SK-N-SH (cell line): Measurements from ENCODE around the gene TRPM3. TPM values are rescaled to one million over a fixed set of nuclear protein-coding genes. Genes with fewer than 3 reads are reported as not detected.

ENCODE experiments used
- CTCF ChIA-PET: fragments of 300-600, 350-600 bp; formaldehyde crosslinking; extraction: SDS; loops from one replicate; lab custom pipeline; 2021; lab: Yijun Ruan, JAX
- POLR2A ChIA-PET: fragments of 350-600 bp; sonication (Branson Sonifier 250); formaldehyde crosslinking; extraction: SDS; loops from one replicate; lab custom pipeline; 2020; ENCODE audit warnings: antibody characterized with exemption, inconsistent platforms; lab: Yijun Ruan, JAX
- DNase-seq: peaks from one replicate; pipeline ENCODE4 v3.0.0; 2012
- H2AFZ ChIP-seq: fragments of 200-600 bp; sonication (generic); 2 replicates; pipeline ENCODE4 v1.8.1; 2016; ENCODE audit warnings: antibody characterized with exemption, mild to moderate bottlenecking, low read depth
- H3F3A ChIP-seq: fragments of 200-600 bp; sonication (generic); replicated peaks from 2 replicates; pipeline ENCODE3; 2016; ENCODE audit warnings: antibody characterized with exemption, mild to moderate bottlenecking; ENCODE audit not compliant: insufficient read depth
- H3K27ac ChIP-seq, 2 experiments: fragments of 200-500 bp in 1 of 2; fragments of 200-600 bp in 1 of 2; sonication (Bioruptor generic) in 1 of 2; sonication (generic), shearing (Covaris generic) in 1 of 2; 2 replicates each; pipeline versions ENCODE4 v1.5.1 to v1.6.1; 2014 to 2016; ENCODE audit warnings: low read depth in 2 of 2, inconsistent platforms in 1 of 2, low read length in 1 of 2, mild to moderate bottlenecking in 1 of 2, mixed read lengths in 1 of 2
- H3K27me3 ChIP-seq: fragments of 200-600 bp; sonication (generic), shearing (Covaris generic); 2 replicates; pipeline ENCODE4 v1.6.1; 2016; ENCODE audit warnings: mixed run types; ENCODE audit not compliant: insufficient read depth
- H3K36me3 ChIP-seq, 2 experiments: fragments of 200-500 bp in 1 of 2; fragments of 200-600 bp in 1 of 2; sonication (Bioruptor generic) in 1 of 2; sonication (generic) in 1 of 2; replicated peaks in 1 of 2; 2 replicates each; pipeline versions ENCODE3 to v1.5.1; 2014 to 2016; ENCODE audit warnings: low read length in 1 of 2, mild to moderate bottlenecking in 1 of 2; ENCODE audit not compliant: insufficient read depth in 2 of 2, control insufficient read depth in 1 of 2
- H3K4me1 ChIP-seq, 2 experiments: fragments of 200-500 bp in 1 of 2; fragments of 200-600 bp in 1 of 2; sonication (Bioruptor generic) in 1 of 2; sonication (generic), shearing (Covaris generic) in 1 of 2; 2 replicates each; pipeline versions ENCODE4 v1.5.1 to v1.6.1; 2014 to 2016; ENCODE audit warnings: low read depth in 1 of 2, low read length in 1 of 2, mixed run types in 1 of 2; ENCODE audit not compliant: insufficient read depth in 2 of 2, control insufficient read depth in 1 of 2
- H3K4me2 ChIP-seq: fragments of 200-600 bp; sonication (generic), shearing (Covaris generic); 2 replicates; pipeline ENCODE4 v1.6.1; 2017; ENCODE audit warnings: mixed run types
- H3K4me3 ChIP-seq, 2 experiments: fragments of 200-500 bp in 1 of 2; fragments of 200-600 bp in 1 of 2; sonication (Bioruptor generic) in 1 of 2; sonication (generic), shearing (Covaris generic) in 1 of 2; 2 replicates each; pipeline versions ENCODE4 v1.5.1 to v1.8.1; 2014 to 2016; ENCODE audit warnings: low read depth in 2 of 2, inconsistent platforms in 1 of 2, low read length in 1 of 2, mild to moderate bottlenecking in 1 of 2, mixed read lengths in 1 of 2, moderate library complexity in 1 of 2
- H3K79me2 ChIP-seq: fragments of 200-600 bp; sonication (generic); 2 replicates; pipeline ENCODE4 v1.8.1; 2017; ENCODE audit warnings: mild to moderate bottlenecking; ENCODE audit not compliant: insufficient read depth
- H3K9ac ChIP-seq: fragments of 200-600 bp; sonication (generic); 2 replicates; pipeline ENCODE4 v1.6.1; 2017; ENCODE audit warnings: mixed run types
- H3K9me2 ChIP-seq: fragments of 200-600 bp; sonication (generic); 2 replicates; pipeline ENCODE4 v1.6.1; 2017; ENCODE audit warnings: mixed run types
- H3K9me3 ChIP-seq: fragments of 200-600 bp; sonication (generic); 2 replicates; pipeline ENCODE4 v1.6.1; 2017; ENCODE audit warnings: mixed run types, mild to moderate bottlenecking, moderate library complexity
- H4K20me1 ChIP-seq: fragments of 200-600 bp; sonication (generic); 2 replicates; pipeline ENCODE4 v1.6.1; 2017; ENCODE audit warnings: mild to moderate bottlenecking, mixed run types; ENCODE audit not compliant: insufficient read depth
- CHD2 ChIP-seq: fragments of 150-350 bp; IDR thresholded peaks from 2 replicates; pipeline ENCODE4 v1.6.1; 2018; ENCODE audit warnings: low read length; ENCODE audit not compliant: partially characterized antibody
- CTCF ChIP-seq: fragments of 200-600 bp; sonication (generic); IDR thresholded peaks from 2 replicates; pipeline ENCODE4 v1.6.1; 2017; ENCODE audit warnings: antibody characterized with exemption, mild to moderate bottlenecking, moderate library complexity
- ELF1 ChIP-seq: IDR thresholded peaks from 2 replicates; pipeline ENCODE4 v1.4.0; 2012
- EP300 ChIP-seq, 2 experiments: IDR thresholded peaks; 2 replicates each; pipeline versions ENCODE4 v1.4.0 to v1.6.1; 2012; ENCODE audit warnings: borderline replicate concordance in 1 of 2, low read depth in 1 of 2, low read length in 1 of 2
- FOSL2 ChIP-seq: IDR thresholded peaks from 2 replicates; pipeline ENCODE4 v1.4.0; 2012; ENCODE audit warnings: low read depth, mild to moderate bottlenecking, moderate library complexity, borderline replicate concordance
- IRF3 ChIP-seq: fragments of 150-350 bp; IDR thresholded peaks from 2 replicates; pipeline ENCODE4 v1.6.1; 2016; ENCODE audit warnings: mild to moderate bottlenecking, low read depth, low read length
- JUND ChIP-seq: IDR thresholded peaks from 2 replicates; pipeline ENCODE4 v1.4.0; 2012
- MAX ChIP-seq: IDR thresholded peaks from 2 replicates; pipeline ENCODE4 v1.4.0; 2012; ENCODE audit warnings: low read depth
- MEF2A ChIP-seq: IDR thresholded peaks from 2 replicates; pipeline ENCODE4 v1.4.0; 2012; ENCODE audit warnings: low read depth, borderline replicate concordance
- NFIC ChIP-seq: IDR thresholded peaks from 2 replicates; pipeline ENCODE4 v1.4.0; 2012; ENCODE audit warnings: borderline replicate concordance
- PBX3 ChIP-seq: IDR thresholded peaks from 2 replicates; pipeline ENCODE4; 2012
- POLR2AphosphoS5 ChIP-seq: IDR thresholded peaks from 2 replicates; pipeline ENCODE4 v1.6.1; 2012; ENCODE audit warnings: low read depth, low read length
- RCOR1 ChIP-seq: fragments of 150-350 bp; IDR thresholded peaks from 2 replicates; pipeline ENCODE4 v1.6.1; 2017; ENCODE audit warnings: antibody characterized with exemption, low read length
- RXRA ChIP-seq: IDR thresholded peaks from 2 replicates; pipeline ENCODE4 v1.4.0; 2012; ENCODE audit warnings: low read depth, mild to moderate bottlenecking, borderline replicate concordance
- TEAD4 ChIP-seq: IDR thresholded peaks from 2 replicates; pipeline ENCODE4 v1.4.0; 2012; ENCODE audit warnings: mild to moderate bottlenecking, borderline replicate concordance; ENCODE audit not compliant: insufficient read depth
- USF1 ChIP-seq: IDR thresholded peaks from 2 replicates; pipeline ENCODE4 v1.4.0; 2012; ENCODE audit warnings: low read depth, borderline replicate concordance
- USF2 ChIP-seq: fragments of 150-350 bp; IDR thresholded peaks from 2 replicates; pipeline ENCODE4 v1.6.1; 2017; ENCODE audit warnings: antibody characterized with exemption, low read length, low read depth, borderline replicate concordance
- WGBS: methylation state at CpG from one replicate; pipeline ENCODE4 v1.1.6; 2017; ENCODE audit warnings: low lambda C conversion rate; 5-methylcytosine and 5-hydroxymethylcytosine counted together
- polyA plus RNA-seq, 3 experiments: library from polyadenylated mRNA; depleted of rRNA; stranded (reverse); fragments of >200 nt; gene quantifications; 2 replicates each; pipeline ENCODE4 v1.2.3, GENCODE V29; 2012

TRPM3 gene
- polyA plus RNA-seq, 1 of the 3 experiments (the other 2 are of a cell fraction), result not detected

GRCh38 chr9:70910598-70910997, 210.8 kb downstream of the TRPM3 start:
- TF ChIP-seq POLR2AphosphoS5 (no peak), MAX (no peak), PBX3 (no peak)

GRCh38 chr9:70902692-70903131, 218.7 kb downstream of the TRPM3 start:
- DNase-seq, result no peak
- H3K9me3 ChIP-seq, result no peaks in the 10 kb centered on the region
- H3K4me2 ChIP-seq, result peak overlapping the region; percentile 67
- H3K36me3 ChIP-seq, result no peaks in the 10 kb centered on the region
- H3K4me3 ChIP-seq, result peak overlapping the region in 1 of 2 experiments; percentile 40; a peak in 2 of 4 replicates
- ChIA-PET CTCF (no interaction called here), POLR2A (no interaction called here)
- no peaks in the 10 kb centered on the region for H4K20me1 ChIP-seq
- peak overlapping the region in 1 of 2 experiments; percentile 84; a peak in 2 of 4 replicates for H3K27ac ChIP-seq
- H3K9ac ChIP-seq, result peak overlapping the region; percentile 47
- peaks cover 18% of the 10 kb centered on the region for H3F3A ChIP-seq
- H3K4me1 ChIP-seq, result no peaks in the 10 kb centered on the region; a peak in 1 of 4 replicates
- H3K9me2 ChIP-seq, result no peaks in the 10 kb centered on the region
- peak overlapping the region; percentile 56 for H2AFZ ChIP-seq
- H3K27me3 ChIP-seq, result no peaks in the 10 kb centered on the region
- no peaks in the 10 kb centered on the region for H3K79me2 ChIP-seq
- under 1% methylated on average over 6 of the region's 6 CpGs for WGBS
- no peak for TF ChIP-seq CTCF
- TF ChIP-seq MEF2A, result peak; percentile 24; the same call in 1 of the 2 replicates
- TF ChIP-seq USF2, result no peak
- peak; percentile 47; the same call in 1 of the 2 replicates for TF ChIP-seq MAX
- peak; percentile 65 for TF ChIP-seq PBX3
- peak; percentile 63; the same call in 1 of the 2 replicates for TF ChIP-seq NFIC
- TF ChIP-seq FOSL2, result peak; percentile 94
- no peak for TF ChIP-seq IRF3
- no peak for TF ChIP-seq CHD2
- TF ChIP-seq ELF1, result 0 out of 2 replicates have a peak, but pooled peaks have one; percentile 12
- TF ChIP-seq POLR2AphosphoS5, result peak; percentile 34; the same call in 1 of the 2 replicates
- no peak for TF ChIP-seq USF1
- peak in 1 of 2 experiments; percentile 46; a peak in 1 of 4 replicates for TF ChIP-seq EP300 (IDR thresholded peaks at IDR 0.05; ENCODE audit: borderline replicate concordance in 1 of 2, low read depth in 1 of 2, low read length in 1 of 2)
- TF ChIP-seq RXRA, result peak; percentile 33; the same call in 1 of the 2 replicates
- peak; percentile 83 for TF ChIP-seq JUND
- TF ChIP-seq TEAD4, result peak; percentile 10; the same call in 1 of the 2 replicates
- TF ChIP-seq RCOR1, result no peak

More at GRCh38 chr9:70910598-70910997, 210.8 kb downstream of the TRPM3 start:
- ChIA-PET POLR2A (no interaction called here), CTCF (interaction anchor here (1.6 kb wide), 1 partner anchor 14 kb away, joined by 3 read pairs; no protein-coding TSS in a partner anchor)
- no peak overlapping the region for H3K9ac ChIP-seq
- DNase-seq, result no peak
- H3K4me2 ChIP-seq, result no peak overlapping the region
- no peaks in the 10 kb centered on the region for H3F3A ChIP-seq
- no peaks in the 10 kb centered on the region for H4K20me1 ChIP-seq
- H3K9me3 ChIP-seq, result no peaks in the 10 kb centered on the region
- H3K4me1 ChIP-seq, result no peaks in the 10 kb centered on the region
- no peak overlapping the region for H3K4me3 ChIP-seq
- H3K36me3 ChIP-seq, result no peaks in the 10 kb centered on the region
- H3K79me2 ChIP-seq, result no peaks in the 10 kb centered on the region
- no peaks in the 10 kb centered on the region for H3K27me3 ChIP-seq
- H3K27ac ChIP-seq, result no peak overlapping the region
- no peaks in the 10 kb centered on the region for H3K9me2 ChIP-seq
- H2AFZ ChIP-seq, result no peak overlapping the region
- 47% methylated on average over 2 of the region's 2 CpGs for WGBS
